Fibroblast of villous mesenchyme (primary cell): ENCODE measurements around the gene PRRG3. TPM values are rescaled to one million over a fixed set of nuclear protein-coding genes. Genes with fewer than 3 reads are reported as not detected.

Experiments
- DNase-seq: peaks from one replicate; pipeline ENCODE4 v3.0.0-alpha.2; 2010; ENCODE audit warnings: low read depth
- H3K4me3 ChIP-seq: 2 replicates; pipeline ENCODE4 v1.5.1; 2011; ENCODE audit warnings: low read depth, mild to moderate bottlenecking, low read length
- CTCF ChIP-seq: IDR thresholded peaks from 2 replicates; pipeline ENCODE4 v1.5.1; 2012; ENCODE audit warnings: low read depth, mild to moderate bottlenecking, low read length; ENCODE audit not compliant: insufficient read depth
- total RNA-seq: library from RNA; depleted of rRNA; stranded (reverse); fragments of >200 nt; gene quantifications from 2 replicates; pipeline ENCODE4 v1.2.3, GENCODE V29; 2012

Gene PRRG3
- total RNA-seq, 1 donor = not detected

GRCh38 chrX:151737494-151737893 lies 42.2 kb downstream of the PRRG3 start:
- no peak for TF ChIP-seq CTCF

GRCh38 chrX:151738751-151739150 lies 43.5 kb downstream of the PRRG3 start:
- no peak for TF ChIP-seq CTCF
- H3K4me3 ChIP-seq = no peak overlapping the region
- no peak for DNase-seq

More at GRCh38 chrX:151737494-151737893, 42.2 kb downstream of the PRRG3 start:
- no peak for DNase-seq
- H3K4me3 ChIP-seq = no peak overlapping the region

- no peak for DNase-seq
- TF ChIP-seq CTCF = no peak
- no peak overlapping the region for H3K4me3 ChIP-seq
Measured at GRCh38 chrX:151741606-151742005, 46.3 kb downstream of the PRRG3 start.

GRCh38 chrX:151742311-151742710 lies 47.1 kb downstream of the PRRG3 start:
- H3K4me3 ChIP-seq = no peak overlapping the region
- no peak for DNase-seq
- no peak for TF ChIP-seq CTCF

- no peak for TF ChIP-seq CTCF
- H3K4me3 ChIP-seq = no peak overlapping the region
- no peak for DNase-seq
Measured at GRCh38 chrX:151743651-151744470, 48.6 kb downstream of the PRRG3 start.

GRCh38 chrX:151745651-151746050 lies 50.4 kb downstream of the PRRG3 start:
- TF ChIP-seq CTCF = no peak
- DNase-seq = no peak
- no peak overlapping the region for H3K4me3 ChIP-seq
